Measurements from ENCODE around the gene SCAMP4.

The SCAMP4 gene

GRCh38 chr19:1975162-1975480, 69.9 kb downstream of the SCAMP4 start:
- no peaks in the 10 kb centered on the region for H3K9me3 ChIP-seq (ENCODE audit: severe bottlenecking)
- H3K36me3 ChIP-seq (ENCODE audit: low read depth) = peaks cover 24% of the 10 kb centered on the region
- no peak for TF ChIP-seq CTCF (IDR thresholded peaks at IDR 0.05; ENCODE audit: poor library complexity, severe bottlenecking)
- H3K27ac ChIP-seq (ENCODE audit: poor library complexity, severe bottlenecking) = no peak overlapping the region
- ATAC-seq (ENCODE audit: low read depth) (no peak), DNase-seq (ENCODE audit: low spot score) (no peak)
- no peaks in the 10 kb centered on the region for H3K27me3 ChIP-seq (ENCODE audit: insufficient read depth, poor library complexity, severe bottlenecking)
- peaks cover 3% of the 10 kb centered on the region for H3K4me1 ChIP-seq (ENCODE audit: insufficient read depth, poor library complexity, severe bottlenecking)
- no peak overlapping the region for H3K4me3 ChIP-seq (ENCODE audit: severe bottlenecking)
